Nephron progenitor cell (in vitro differentiated cells): Measurements from ENCODE around the gene FRMD4B.

Experiments
- DNase-seq: peaks from one replicate; pipeline ENCODE4 v3.0.0; 2021
- H3K27ac Mint-ChIP-seq: 2 replicates; pipeline ENCODE4 v1.8.0; 2021; ENCODE audit warnings: mild to moderate bottlenecking, moderate library complexity, mixed read lengths
- H3K27me3 Mint-ChIP-seq: 2 replicates; pipeline ENCODE4 v1.8.0; 2021; ENCODE audit warnings: mild to moderate bottlenecking, low read depth, mixed read lengths; ENCODE audit not compliant: poor library complexity
- H3K36me3 Mint-ChIP-seq: 2 replicates; pipeline ENCODE4 v1.8.0; 2021; ENCODE audit warnings: low read depth, mixed read lengths
- H3K4me1 Mint-ChIP-seq: 2 replicates; pipeline ENCODE4 v1.8.0; 2021; ENCODE audit warnings: mixed read lengths
- H3K4me3 Mint-ChIP-seq: 2 replicates; pipeline ENCODE4 v1.8.0; 2021; ENCODE audit warnings: mild to moderate bottlenecking, moderate library complexity, mixed read lengths
- H3K9me3 Mint-ChIP-seq: 2 replicates; pipeline ENCODE4 v1.8.0; 2021; ENCODE audit warnings: mild to moderate bottlenecking, moderate library complexity, mixed read lengths
- CTCF ChIP-seq: fragments of 200-600 bp; sonication (generic); IDR thresholded peaks from 2 replicates; pipeline ENCODE4 v1.5.0; 2021; ENCODE audit warnings: antibody characterized with exemption

FRMD4B gene

GRCh38 chr3:69179740-69180372, 206.0 kb downstream of the FRMD4B start:
- peaks cover 85% of the 10 kb centered on the region for H3K36me3 Mint-ChIP-seq
- TF ChIP-seq CTCF = no peak
- H3K4me3 Mint-ChIP-seq = no peak overlapping the region
- no peak overlapping the region for H3K27ac Mint-ChIP-seq
- H3K9me3 Mint-ChIP-seq = no peaks in the 10 kb centered on the region
- DNase-seq = no peak
- H3K4me1 Mint-ChIP-seq = peaks cover 10% of the 10 kb centered on the region
- H3K27me3 Mint-ChIP-seq = no peaks in the 10 kb centered on the region

GRCh38 chr3:69178838-69179739, 206.8 kb downstream of the FRMD4B start:
- DNase-seq = no peak
- no peak overlapping the region for H3K4me3 Mint-ChIP-seq
- no peaks in the 10 kb centered on the region for H3K27me3 Mint-ChIP-seq
- no peaks in the 10 kb centered on the region for H3K9me3 Mint-ChIP-seq
- no peak for TF ChIP-seq CTCF
- peaks cover 85% of the 10 kb centered on the region for H3K36me3 Mint-ChIP-seq
- H3K27ac Mint-ChIP-seq = no peak overlapping the region
- peaks cover 10% of the 10 kb centered on the region for H3K4me1 Mint-ChIP-seq

- H3K27ac Mint-ChIP-seq = no peak overlapping the region
- peaks cover 94% of the 10 kb centered on the region for H3K36me3 Mint-ChIP-seq
- no peak overlapping the region for H3K4me3 Mint-ChIP-seq
- DNase-seq = no peak
- H3K9me3 Mint-ChIP-seq = no peaks in the 10 kb centered on the region
- H3K4me1 Mint-ChIP-seq = peaks cover 10% of the 10 kb centered on the region
- no peak for TF ChIP-seq CTCF
- no peaks in the 10 kb centered on the region for H3K27me3 Mint-ChIP-seq
Measured at GRCh38 chr3:69178082-69178481, 207.8 kb downstream of the FRMD4B start.

- peak overlapping the region; percentile 39 for H3K27ac Mint-ChIP-seq
- no peaks in the 10 kb centered on the region for H3K9me3 Mint-ChIP-seq
- DNase-seq = no peak
- no peak overlapping the region for H3K4me3 Mint-ChIP-seq
- peaks cover 5% of the 10 kb centered on the region for H3K4me1 Mint-ChIP-seq
- no peaks in the 10 kb centered on the region for H3K27me3 Mint-ChIP-seq
- no peak for TF ChIP-seq CTCF
- peaks cover 91% of the 10 kb centered on the region for H3K36me3 Mint-ChIP-seq
Measured at GRCh38 chr3:69174871-69175737, 210.8 kb downstream of the FRMD4B start.

GRCh38 chr3:69174445-69174844, 211.4 kb downstream of the FRMD4B start:
- peaks cover 5% of the 10 kb centered on the region for H3K4me1 Mint-ChIP-seq
- no peak for TF ChIP-seq CTCF
- DNase-seq = no peak
- H3K4me3 Mint-ChIP-seq = no peak overlapping the region
- peaks cover 91% of the 10 kb centered on the region for H3K36me3 Mint-ChIP-seq
- H3K27me3 Mint-ChIP-seq = no peaks in the 10 kb centered on the region
- no peaks in the 10 kb centered on the region for H3K9me3 Mint-ChIP-seq
- no peak overlapping the region for H3K27ac Mint-ChIP-seq
